Hepatocyte (in vitro differentiated cells): ENCODE measurements around the gene NSMCE1.

Experiments used
- CTCF ChIP-seq: fragments of 200-600 bp; sonication (generic); IDR thresholded peaks from 2 replicates; pipeline ENCODE4 v1.5.1; 2016; ENCODE audit warnings: antibody characterized with exemption, mild to moderate bottlenecking; ENCODE audit not compliant: poor library complexity
- EZH2phosphoT487 ChIP-seq: fragments of 200-600 bp; sonication (generic); IDR thresholded peaks from one replicate; pipeline ENCODE4 v1.6.1; 2018; ENCODE audit warnings: antibody characterized with exemption, mild to moderate bottlenecking, low read depth, moderate library complexity; ENCODE audit not compliant: unreplicated experiment, severe bottlenecking

DNA sequence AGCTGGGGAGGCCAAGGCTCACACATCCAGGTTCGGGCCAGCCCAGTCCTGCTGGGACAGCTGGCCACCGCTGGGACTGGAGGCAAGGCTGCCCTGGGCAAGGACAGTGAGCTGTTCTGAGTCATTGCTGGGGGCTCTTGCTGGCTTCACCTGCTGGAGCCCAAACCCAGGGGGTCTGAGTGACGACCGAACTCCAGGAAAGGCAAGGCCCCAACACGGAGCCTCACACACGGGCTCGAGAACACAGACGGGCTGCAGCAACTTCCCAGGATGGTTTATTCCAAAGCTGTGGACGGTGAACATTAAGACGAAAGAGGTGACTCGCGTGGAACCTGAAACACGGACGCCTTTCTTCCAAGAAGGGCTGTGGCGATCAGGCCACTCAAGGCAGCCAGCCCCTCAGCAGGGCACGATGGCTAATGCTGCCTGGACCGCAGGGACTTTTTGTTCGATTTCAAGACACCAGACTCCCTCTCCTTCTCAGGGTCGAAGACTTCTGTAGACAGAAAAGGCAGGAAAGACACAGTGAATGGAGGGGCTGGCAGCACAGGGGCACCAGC is 43.8 kb downstream of the NSMCE1 start:
- TF ChIP-seq CTCF: no peak
- no peak for TF ChIP-seq EZH2phosphoT487
